Measurements from ENCODE around the gene ARSI.

DNA sequence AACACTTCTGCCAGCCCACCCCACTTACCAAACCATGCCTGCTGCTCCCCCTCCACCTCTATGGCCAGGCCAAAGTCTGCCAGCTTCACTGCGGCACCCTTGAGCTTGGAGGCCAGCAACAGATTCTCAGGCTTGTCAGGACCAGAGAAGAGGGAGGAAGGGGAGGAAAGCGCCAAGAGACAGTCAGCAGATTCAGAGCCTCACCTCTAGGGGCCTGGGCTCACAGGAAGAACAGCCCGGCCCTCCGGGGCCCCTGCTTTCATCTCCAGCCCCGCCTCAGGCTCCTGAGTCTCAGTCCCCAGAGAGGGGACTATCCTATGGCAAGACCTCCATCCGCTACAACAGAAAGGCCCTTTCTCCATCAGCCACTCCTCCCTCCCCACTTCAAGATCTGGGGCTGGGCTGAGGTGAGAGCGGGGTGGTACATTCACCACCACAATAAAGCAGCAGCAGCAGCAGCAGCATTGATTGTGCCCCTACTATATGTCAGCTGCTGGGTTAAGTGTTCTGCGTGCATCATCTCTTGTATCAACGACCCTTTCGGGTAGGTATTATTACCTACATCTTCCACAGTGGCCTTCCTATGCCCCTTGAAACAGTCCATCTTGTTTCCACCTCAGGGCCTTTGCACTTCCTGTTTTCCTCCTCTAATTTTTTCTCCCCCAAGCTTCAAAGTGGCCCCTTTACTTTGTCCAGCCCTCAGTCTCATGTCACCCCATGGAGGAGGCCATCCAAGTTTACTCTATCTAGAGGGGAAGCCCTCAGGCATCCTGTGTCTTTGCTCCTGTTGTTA, 49.1 kb downstream of the ARSI start:
- TF ChIP-seq, protein P1, sequence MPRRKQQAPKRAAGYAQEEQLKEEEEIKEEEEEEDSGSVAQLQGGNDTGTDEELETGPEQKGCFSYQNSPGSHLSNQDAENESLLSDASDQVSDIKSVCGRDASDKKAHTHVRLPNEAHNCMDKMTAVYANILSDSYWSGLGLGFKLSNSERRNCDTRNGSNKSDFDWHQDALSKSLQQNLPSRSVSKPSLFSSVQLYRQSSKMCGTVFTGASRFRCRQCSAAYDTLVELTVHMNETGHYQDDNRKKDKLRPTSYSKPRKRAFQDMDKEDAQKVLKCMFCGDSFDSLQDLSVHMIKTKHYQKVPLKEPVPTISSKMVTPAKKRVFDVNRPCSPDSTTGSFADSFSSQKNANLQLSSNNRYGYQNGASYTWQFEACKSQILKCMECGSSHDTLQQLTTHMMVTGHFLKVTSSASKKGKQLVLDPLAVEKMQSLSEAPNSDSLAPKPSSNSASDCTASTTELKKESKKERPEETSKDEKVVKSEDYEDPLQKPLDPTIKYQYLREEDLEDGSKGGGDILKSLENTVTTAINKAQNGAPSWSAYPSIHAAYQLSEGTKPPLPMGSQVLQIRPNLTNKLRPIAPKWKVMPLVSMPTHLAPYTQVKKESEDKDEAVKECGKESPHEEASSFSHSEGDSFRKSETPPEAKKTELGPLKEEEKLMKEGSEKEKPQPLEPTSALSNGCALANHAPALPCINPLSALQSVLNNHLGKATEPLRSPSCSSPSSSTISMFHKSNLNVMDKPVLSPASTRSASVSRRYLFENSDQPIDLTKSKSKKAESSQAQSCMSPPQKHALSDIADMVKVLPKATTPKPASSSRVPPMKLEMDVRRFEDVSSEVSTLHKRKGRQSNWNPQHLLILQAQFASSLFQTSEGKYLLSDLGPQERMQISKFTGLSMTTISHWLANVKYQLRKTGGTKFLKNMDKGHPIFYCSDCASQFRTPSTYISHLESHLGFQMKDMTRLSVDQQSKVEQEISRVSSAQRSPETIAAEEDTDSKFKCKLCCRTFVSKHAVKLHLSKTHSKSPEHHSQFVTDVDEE (CRISPR knock-in tag; IDR thresholded peaks at IDR 0.05), result no peak
- TF ChIP-seq ISL1 (CRISPR knock-in tag; IDR thresholded peaks at IDR 0.05), result no peak
- TF ChIP-seq ZFP30 (CRISPR knock-in tag; IDR thresholded peaks at IDR 0.05), result no peak
- TF ChIP-seq CSDC2 (CRISPR knock-in tag; IDR thresholded peaks at IDR 0.05), result no peak
- TF ChIP-seq TOX (CRISPR knock-in tag; IDR thresholded peaks at IDR 0.05; ENCODE audit: borderline replicate concordance), result no peak
- no peak for TF ChIP-seq ZNF8 (CRISPR knock-in tag; IDR thresholded peaks at IDR 0.05)
- TF ChIP-seq ESRRG (CRISPR knock-in tag; IDR thresholded peaks at IDR 0.05), result no peak
- no peak for TF ChIP-seq RARB (CRISPR knock-in tag; IDR thresholded peaks at IDR 0.05)
- TF ChIP-seq GLIS3 (CRISPR knock-in tag; IDR thresholded peaks at IDR 0.05), result no peak
- TF ChIP-seq ARNTL (CRISPR knock-in tag; IDR thresholded peaks at IDR 0.05; ENCODE audit: borderline replicate concordance, low read depth), result no peak
- TF ChIP-seq ZNF565 (CRISPR knock-in tag; conservative IDR thresholded peaks at IDR 0.05; ENCODE audit: low read depth), result no peak
- no peak for TF ChIP-seq PPARA (CRISPR knock-in tag; IDR thresholded peaks at IDR 0.05; ENCODE audit: borderline replicate concordance)
- no peak for TF ChIP-seq PATZ1 (CRISPR knock-in tag; IDR thresholded peaks at IDR 0.05; ENCODE audit: borderline replicate concordance)
